Stimulated activated effector memory CD8-positive, alpha-beta T cell treated with anti-CD3 and anti-CD28 coated beads, Interleukin-12 subunit alpha, Interleukin-12 subunit beta, amount 100 ng/mL, for 72 hours (primary cell): ENCODE measurements around the gene IL17RE.

Experiments
- ATAC-seq: fragments of 150-1000 bp; cut with Tn5 transposase; 2 replicates; pipeline ENCODE4 v1.10.0; 2021
- DNase-seq, 2 donors: peaks; one replicate each; pipeline ENCODE4 v3.0.0; 2021 to 2022; ENCODE audit warnings: low spot score in 2 of 2
- H3K27ac Mint-ChIP-seq: one replicate; pipeline ENCODE4 v1.8.0; 2022; ENCODE audit warnings: mild to moderate bottlenecking, mixed read lengths
- H3K36me3 Mint-ChIP-seq: one replicate; pipeline ENCODE4 v1.8.0; 2022; ENCODE audit warnings: mild to moderate bottlenecking, mixed read lengths
- H3K4me1 Mint-ChIP-seq: one replicate; pipeline ENCODE4 v1.8.0; 2022; ENCODE audit warnings: mixed read lengths
- H3K4me3 Mint-ChIP-seq: one replicate; pipeline ENCODE4 v1.8.0; 2022; ENCODE audit warnings: mild to moderate bottlenecking, mixed read lengths
- H3K9me3 Mint-ChIP-seq: one replicate; pipeline ENCODE4 v1.8.0; 2022; ENCODE audit warnings: mixed read lengths

The IL17RE gene

GRCh38 chr3:9911863-9912262 is 9.2 kb downstream of the IL17RE start:
- DNase-seq (no peak), ATAC-seq (no peak)
- Mint-ChIP-seq H3K9me3 (no peaks in the 10 kb centered on the region), H3K4me3 (no peak overlapping the region), H3K27ac (peak overlapping the region; percentile 43), H3K36me3 (peaks cover 18% of the 10 kb centered on the region), H3K4me1 (peaks cover 42% of the 10 kb centered on the region)

- no peak for DNase-seq
- H3K9me3 Mint-ChIP-seq, result no peaks in the 10 kb centered on the region
Measured at GRCh38 chr3:9912294-9912935, 9.8 kb downstream of the IL17RE start.

DNA sequence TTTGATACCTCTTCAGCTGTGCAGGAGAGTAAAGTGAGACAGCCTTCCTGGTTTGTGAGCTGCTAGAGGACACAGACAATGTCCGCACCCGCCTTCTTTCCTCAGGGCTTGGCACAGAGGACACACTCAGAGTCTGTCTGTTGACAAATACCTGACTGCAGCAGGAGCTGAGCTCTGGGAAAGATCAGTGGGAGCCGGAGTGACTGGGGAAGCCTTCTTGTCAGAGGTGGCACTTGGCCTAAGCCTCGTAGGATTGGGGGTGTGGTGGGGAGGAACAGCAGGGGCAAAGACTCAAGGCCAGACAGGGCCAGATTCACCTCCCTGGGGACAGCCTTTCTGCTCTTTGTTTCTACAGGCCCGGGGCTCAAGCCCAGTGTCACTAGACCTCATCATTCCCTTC is 11.0 kb downstream of the IL17RE start:
- H3K4me3 Mint-ChIP-seq, result no peak overlapping the region
- H3K27ac Mint-ChIP-seq, result no peak overlapping the region
- no peaks in the 10 kb centered on the region for H3K9me3 Mint-ChIP-seq
- ATAC-seq (no peak), DNase-seq (no peak)
- peaks cover 44% of the 10 kb centered on the region for H3K4me1 Mint-ChIP-seq
- H3K36me3 Mint-ChIP-seq, result peaks cover 10% of the 10 kb centered on the region

More at GRCh38 chr3:9912294-9912935, 9.8 kb downstream of the IL17RE start:
- ATAC-seq, result peak; percentile 70
- Mint-ChIP-seq H3K36me3 (peaks cover 18% of the 10 kb centered on the region), H3K27ac (peak overlapping the region; percentile 30), H3K4me3 (no peak overlapping the region), H3K4me1 (peaks cover 44% of the 10 kb centered on the region)

GRCh38 chr3:9914011-9914410 is 11.4 kb downstream of the IL17RE start:
- H3K36me3 Mint-ChIP-seq, result peaks cover 10% of the 10 kb centered on the region
- DNase-seq, result no peak
- no peak overlapping the region for H3K27ac Mint-ChIP-seq
- H3K9me3 Mint-ChIP-seq, result no peaks in the 10 kb centered on the region
- no peak overlapping the region for H3K4me3 Mint-ChIP-seq
- no peak for ATAC-seq
- H3K4me1 Mint-ChIP-seq, result peaks cover 43% of the 10 kb centered on the region

DNA sequence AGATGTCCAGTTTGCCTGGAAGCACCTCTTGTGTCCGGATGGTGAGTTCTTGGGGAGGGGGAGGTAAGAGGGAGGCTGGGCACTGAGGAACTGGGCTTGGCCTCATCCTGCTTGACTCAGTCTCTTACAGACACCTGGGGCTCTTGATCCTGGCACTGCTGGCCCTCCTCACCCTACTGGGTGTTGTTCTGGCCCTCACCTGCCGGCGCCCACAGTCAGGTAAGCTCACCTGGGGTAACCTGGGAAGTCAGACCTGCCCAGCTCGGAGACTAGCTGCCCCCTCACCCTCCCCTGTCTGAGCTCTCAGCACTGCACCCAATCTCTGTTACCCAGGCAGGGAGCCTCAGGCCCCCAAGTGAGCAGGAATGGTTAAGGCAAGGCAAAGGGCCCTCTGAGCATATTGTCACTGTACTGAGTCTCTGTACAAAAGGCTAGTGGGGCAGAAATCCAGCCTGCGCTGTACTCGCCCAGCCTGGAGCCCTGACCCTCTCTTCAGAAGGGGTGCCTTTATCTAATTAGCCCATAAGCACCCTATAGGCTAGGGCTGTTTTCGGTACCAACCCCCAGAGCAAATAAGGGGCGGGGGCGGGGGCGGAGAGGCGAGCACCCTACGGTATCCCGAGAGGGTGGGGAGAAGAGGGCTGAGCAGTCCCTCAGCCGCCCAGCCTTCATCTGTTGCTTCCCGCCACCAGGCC is 12.1 kb downstream of the IL17RE start:
- H3K27ac Mint-ChIP-seq, result no peak overlapping the region
- H3K36me3 Mint-ChIP-seq, result peaks cover 10% of the 10 kb centered on the region
- peak overlapping the region; percentile 64 for H3K4me3 Mint-ChIP-seq
- H3K4me1 Mint-ChIP-seq, result peaks cover 36% of the 10 kb centered on the region
- no peak for ATAC-seq
- DNase-seq, result no peak
- no peaks in the 10 kb centered on the region for H3K9me3 Mint-ChIP-seq

- no peak overlapping the region for H3K27ac Mint-ChIP-seq
- peak overlapping the region; percentile 64 for H3K4me3 Mint-ChIP-seq
- peaks cover 10% of the 10 kb centered on the region for H3K36me3 Mint-ChIP-seq
- DNase-seq, result no peak
- peak; percentile 53 for ATAC-seq
- H3K9me3 Mint-ChIP-seq, result no peaks in the 10 kb centered on the region
- H3K4me1 Mint-ChIP-seq, result peaks cover 32% of the 10 kb centered on the region
Measured at GRCh38 chr3:9915254-9916141, 12.8 kb downstream of the IL17RE start.

DNA sequence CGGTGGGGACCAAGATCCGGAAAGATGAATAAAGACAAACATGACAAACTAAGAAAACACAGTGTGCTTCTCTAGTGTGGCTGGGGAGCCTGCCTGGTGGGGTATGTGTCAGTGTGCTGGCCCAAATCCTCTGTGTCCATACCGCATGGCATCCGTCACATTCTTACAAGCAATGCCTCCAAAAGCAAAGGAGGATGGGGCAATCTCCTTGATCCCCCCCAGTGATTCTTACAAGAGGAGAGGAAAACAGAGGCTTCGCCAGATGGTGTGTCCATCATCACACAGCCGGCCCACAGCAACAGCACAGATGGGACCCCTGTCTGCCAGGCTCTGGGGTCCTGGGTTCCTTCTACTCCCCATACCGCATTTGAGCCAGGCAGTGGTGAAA is 13.7 kb downstream of the IL17RE start:
- H3K4me3 Mint-ChIP-seq, result peak overlapping the region; percentile 64
- no peak overlapping the region for H3K27ac Mint-ChIP-seq
- H3K4me1 Mint-ChIP-seq, result peaks cover 27% of the 10 kb centered on the region
- DNase-seq (no peak), ATAC-seq (no peak)
- no peaks in the 10 kb centered on the region for H3K9me3 Mint-ChIP-seq
- H3K36me3 Mint-ChIP-seq, result peaks cover 10% of the 10 kb centered on the region

GRCh38 chr3:9916734-9917680 is 14.4 kb downstream of the IL17RE start, which contains the start of gene IL17RC:
IL17RC (plus strand) TSS chr3:9917098; CDS start chr3:9917316, 218 bp downstream.
- peaks cover 21% of the 10 kb centered on the region for H3K4me1 Mint-ChIP-seq
- peak within 1 kb of the TSS; percentile 64 for H3K4me3 Mint-ChIP-seq
- peaks cover 9% of the 10 kb centered on the region for H3K36me3 Mint-ChIP-seq
- DNase-seq (no peak), ATAC-seq (peak; percentile 69)
- H3K9me3 Mint-ChIP-seq, result no peaks in the 10 kb centered on the region
- H3K27ac Mint-ChIP-seq, result no peak within 1 kb of the TSS

GRCh38 chr3:9917820-9918219 is 15.2 kb downstream of the IL17RE start:
- ATAC-seq (no peak), DNase-seq (no peak)
- no peaks in the 10 kb centered on the region for H3K9me3 Mint-ChIP-seq
- H3K27ac Mint-ChIP-seq, result no peak overlapping the region
- no peak overlapping the region for H3K4me3 Mint-ChIP-seq
- peaks cover 15% of the 10 kb centered on the region for H3K4me1 Mint-ChIP-seq
- H3K36me3 Mint-ChIP-seq, result peaks cover under 1% of the 10 kb centered on the region

GRCh38 chr3:9918261-9919038 is 15.8 kb downstream of the IL17RE start:
- peaks cover 15% of the 10 kb centered on the region for H3K4me1 Mint-ChIP-seq
- no peak for DNase-seq
- no peaks in the 10 kb centered on the region for H3K9me3 Mint-ChIP-seq
- no peak for ATAC-seq
- H3K36me3 Mint-ChIP-seq, result no peaks in the 10 kb centered on the region
- H3K27ac Mint-ChIP-seq, result no peak overlapping the region
- no peak overlapping the region for H3K4me3 Mint-ChIP-seq

DNA sequence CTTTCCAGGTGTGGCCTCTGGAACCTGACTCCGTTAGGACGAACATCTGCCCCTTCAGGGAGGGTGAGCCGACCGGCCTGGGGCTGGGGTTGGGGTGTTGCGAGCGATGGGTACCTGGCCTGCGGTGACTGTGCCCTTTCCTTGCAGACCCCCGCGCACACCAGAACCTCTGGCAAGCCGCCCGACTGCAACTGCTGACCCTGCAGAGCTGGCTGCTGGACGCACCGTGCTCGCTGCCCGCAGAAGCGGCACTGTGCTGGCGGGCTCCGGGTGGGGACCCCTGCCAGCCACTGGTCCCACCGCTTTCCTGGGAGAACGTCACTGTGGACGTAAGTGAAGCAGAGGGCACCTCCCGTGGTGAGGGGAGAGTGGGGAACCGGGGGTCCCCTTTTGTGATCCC is 25.5 kb downstream of the IL17RE start:
- Mint-ChIP-seq H3K36me3 (peaks cover 10% of the 10 kb centered on the region), H3K4me1 (peaks cover 9% of the 10 kb centered on the region), H3K4me3 (no peak overlapping the region), H3K27ac (no peak overlapping the region), H3K9me3 (no peaks in the 10 kb centered on the region)
- ATAC-seq (no peak), DNase-seq (no peak)

DNA sequence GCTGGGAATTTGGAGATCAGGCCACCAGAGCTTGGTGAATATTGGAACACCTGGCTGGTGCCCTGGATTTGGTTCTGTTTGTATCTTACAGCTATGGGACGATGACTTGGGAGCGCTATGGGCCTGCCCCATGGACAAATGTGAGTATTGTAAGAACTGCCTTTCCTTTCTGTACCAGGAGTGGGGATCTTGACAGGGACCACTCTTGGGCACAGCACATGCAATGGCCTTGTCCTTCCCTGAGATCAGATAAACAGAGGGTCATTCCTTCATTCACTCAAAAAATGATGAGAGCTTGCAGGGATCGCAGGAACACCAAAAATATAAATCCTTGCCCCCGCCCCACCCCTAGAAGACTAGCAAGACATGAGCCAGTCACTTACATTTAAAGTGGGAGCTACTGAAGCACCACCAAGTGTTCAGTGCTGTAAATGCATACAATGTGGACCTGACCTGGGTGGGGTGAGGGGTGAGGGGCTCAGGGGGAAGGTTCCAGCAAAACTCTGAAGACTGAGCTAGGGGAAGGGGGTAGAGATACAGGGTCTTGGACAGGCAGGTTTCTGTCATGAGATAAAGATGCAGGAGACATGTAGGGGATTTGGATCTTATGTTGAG is 28.3 kb downstream of the IL17RE start:
- H3K4me3 Mint-ChIP-seq, result no peak overlapping the region
- DNase-seq, result no peak
- ATAC-seq, result no peak
- H3K27ac Mint-ChIP-seq, result peak overlapping the region; percentile 71
- H3K36me3 Mint-ChIP-seq, result peaks cover 20% of the 10 kb centered on the region
- H3K9me3 Mint-ChIP-seq, result no peaks in the 10 kb centered on the region
- H3K4me1 Mint-ChIP-seq, result peaks cover 31% of the 10 kb centered on the region

- peak overlapping the region; percentile 97 for H3K4me3 Mint-ChIP-seq
- peak overlapping the region; percentile 99 for H3K27ac Mint-ChIP-seq
- ATAC-seq (no peak), DNase-seq (no peak)
- H3K4me1 Mint-ChIP-seq, result peaks cover 31% of the 10 kb centered on the region
- H3K9me3 Mint-ChIP-seq, result no peaks in the 10 kb centered on the region
- peaks cover 36% of the 10 kb centered on the region for H3K36me3 Mint-ChIP-seq
Measured at GRCh38 chr3:9932535-9932842, 29.8 kb downstream of the IL17RE start.
